ENCODE results near the gene NOXA1.

The NOXA1 gene

DNA sequence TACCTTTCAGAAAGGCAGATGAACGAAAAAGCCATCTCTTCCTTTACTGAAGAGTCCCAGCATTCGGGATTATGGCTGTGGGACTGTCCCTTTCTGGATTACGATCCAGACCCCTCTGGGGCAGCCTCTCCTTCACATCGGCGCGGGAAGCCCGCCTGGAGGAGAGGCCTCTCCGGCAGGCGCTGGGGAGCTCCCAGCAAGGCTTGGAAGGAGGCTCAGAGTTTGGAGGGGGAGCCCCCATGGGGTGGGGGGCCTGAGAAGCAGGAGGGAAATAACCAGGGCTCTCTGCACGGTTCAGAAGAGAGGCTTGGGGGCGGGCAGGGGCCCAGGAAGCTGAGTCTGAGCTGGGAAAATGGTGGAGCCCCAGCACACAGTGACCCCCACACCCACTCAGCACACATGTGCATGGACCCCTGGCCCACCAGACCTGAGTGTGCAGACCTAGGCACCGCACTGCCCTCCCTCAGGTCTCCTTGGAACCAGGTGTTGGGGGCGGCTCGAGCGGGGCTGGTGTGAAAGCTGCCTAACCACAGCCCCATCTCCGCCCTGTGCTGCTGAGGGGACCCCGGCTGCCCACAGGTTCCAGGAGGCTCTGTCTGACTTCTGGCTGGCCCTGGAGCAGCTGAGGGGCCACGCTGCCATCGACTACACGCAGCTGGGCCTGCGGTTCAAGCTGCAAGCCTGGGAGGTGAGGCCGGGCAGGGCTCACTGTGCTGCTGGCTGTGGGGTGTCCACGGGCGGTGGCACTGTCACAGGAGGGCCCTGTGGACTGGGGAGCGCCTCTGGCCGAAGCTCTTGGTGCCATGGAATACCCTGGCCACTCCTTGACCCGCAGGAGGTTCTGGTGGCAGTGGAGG, 4.5 kb downstream of the NOXA1 start:
- DNase-seq = no peak

DNA sequence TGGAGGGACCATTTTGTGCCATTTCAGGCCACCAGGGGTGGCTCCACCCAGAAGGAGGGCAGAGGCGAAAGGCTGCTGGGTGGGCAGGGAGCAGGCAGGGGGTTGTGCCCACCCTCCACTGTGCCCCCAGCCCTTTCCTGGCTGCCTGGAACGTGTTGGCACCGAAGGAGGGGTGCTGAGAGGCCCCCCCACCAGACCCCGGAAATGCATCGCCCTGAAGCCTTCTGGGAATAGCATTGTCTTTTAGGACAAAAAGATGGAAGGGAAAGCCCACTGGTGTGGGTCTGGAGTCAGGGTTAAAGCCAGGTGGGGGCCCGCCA, 5.1 kb downstream of the NOXA1 start:
- no peak for DNase-seq

DNA sequence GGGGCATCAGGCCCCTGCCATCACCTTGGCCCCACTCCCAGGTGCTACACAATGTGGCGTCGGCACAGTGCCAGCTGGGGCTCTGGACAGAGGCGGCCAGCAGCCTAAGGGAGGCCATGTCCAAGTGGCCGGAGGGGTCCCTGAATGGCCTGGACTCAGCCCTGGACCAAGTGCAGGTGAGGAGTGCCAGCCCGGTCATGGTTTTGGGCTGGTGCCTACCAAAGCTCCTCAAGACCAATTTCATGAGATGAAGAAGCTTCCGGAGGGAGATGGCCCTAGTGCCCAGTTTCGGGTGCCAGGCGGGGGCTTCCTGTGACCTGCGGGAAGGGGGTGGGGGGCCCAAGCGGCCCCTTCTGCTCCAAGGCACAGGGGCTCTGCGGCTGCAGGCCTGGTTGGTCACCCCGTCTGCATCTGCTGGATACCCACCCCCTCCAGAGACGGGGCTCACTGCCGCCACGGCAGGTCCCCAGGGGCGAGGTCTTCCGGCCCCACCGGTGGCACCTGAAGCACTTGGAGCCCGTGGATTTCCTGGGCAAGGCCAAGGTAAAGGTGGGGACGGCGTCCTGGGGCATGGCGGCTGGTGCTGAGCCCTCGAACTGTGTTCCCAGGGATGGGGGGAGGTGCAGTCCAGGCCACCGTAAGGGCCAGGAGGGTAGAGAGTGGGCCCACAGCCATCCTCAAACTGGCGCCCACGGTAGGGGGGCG, 5.8 kb downstream of the NOXA1 start:
- no peak for DNase-seq

DNA sequence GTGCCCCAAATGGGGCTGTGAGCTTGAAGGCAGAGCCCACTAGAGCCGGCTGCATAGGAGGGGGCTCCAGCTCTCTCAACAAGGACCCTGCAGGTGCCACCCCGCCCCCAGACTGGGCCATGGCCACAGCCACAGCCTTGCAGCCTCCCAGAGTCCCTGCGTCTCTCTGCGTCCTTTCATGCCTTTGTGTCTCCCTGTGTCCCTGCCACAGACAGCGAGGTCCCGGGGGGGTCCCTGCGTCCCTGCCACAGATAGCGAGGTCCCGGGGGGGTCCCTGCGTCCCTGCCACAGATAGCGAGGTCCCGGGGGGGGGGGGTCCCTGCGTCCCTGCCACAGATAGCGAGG, 6.3 kb downstream of the NOXA1 start:
- DNase-seq = no peak

DNA sequence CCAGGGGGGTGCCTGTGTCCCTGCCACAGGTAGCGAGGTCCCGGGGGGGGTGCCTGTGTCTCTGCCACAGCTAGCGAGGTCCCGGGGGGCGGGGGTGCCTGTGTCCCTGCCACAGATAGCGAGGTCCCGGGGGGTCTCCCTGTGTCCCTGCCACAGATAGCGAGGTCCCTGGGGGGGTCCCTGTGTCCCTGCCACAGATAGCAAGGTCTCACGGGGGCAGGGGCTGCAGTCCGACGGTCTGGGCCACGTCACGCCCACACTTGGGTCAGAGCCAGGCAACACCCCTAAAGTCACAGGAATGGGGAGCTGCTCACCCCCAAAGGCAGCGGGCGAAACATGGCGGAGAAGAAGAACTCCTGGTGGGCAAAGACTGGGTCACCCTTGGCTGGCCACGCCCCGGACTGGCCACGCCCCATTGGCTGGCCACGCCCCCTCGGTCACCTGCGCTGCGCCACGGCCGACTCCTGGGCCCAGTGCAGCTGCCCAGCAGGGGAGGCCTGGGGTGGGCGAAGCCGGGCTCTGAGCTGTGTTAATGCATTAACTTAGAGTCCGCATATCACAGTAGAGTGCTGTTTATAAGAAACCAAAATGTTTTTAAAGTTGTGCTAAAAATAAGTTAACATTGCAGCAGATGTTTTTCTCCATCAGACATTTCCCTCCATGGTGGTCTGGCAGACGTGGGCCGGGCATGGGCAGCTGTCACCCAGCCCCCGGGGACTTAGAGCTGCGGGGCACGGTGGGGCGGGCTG, 7.0 kb downstream of the NOXA1 start:
- no peak for DNase-seq

DNA sequence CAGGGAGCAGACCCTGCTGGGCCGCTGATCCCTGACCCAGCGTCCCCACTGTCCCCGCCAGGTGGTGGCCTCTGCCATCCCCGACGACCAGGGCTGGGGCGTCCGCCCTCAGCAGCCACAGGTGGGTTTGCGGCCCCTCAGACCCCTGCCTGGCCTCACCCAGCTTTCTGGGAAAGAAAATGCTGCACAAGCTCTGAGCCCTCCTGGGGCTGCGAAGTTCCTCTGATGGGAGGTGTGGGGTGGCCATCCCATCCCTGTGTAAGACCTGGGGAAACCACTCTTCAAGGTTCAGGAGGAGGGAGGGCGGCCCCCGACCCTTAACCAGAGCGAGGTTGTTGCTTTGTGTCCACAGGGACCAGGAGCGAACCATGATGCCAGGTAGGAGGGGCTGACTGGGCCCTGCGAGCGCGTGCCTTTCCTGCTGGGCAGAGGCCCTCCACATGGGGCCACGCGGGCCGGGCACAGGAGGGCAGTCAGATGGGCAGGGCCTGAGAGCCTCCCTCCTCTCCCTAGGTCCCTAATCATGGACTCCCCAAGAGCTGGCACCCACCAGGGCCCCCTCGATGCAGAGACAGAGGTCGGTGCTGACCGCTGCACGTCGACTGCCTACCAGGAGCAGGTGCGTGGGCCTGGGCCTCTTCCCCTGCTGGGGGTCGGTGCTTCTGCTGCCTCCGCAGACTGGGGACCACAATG, 7.7 kb downstream of the NOXA1 start:
- DNase-seq = no peak

DNA sequence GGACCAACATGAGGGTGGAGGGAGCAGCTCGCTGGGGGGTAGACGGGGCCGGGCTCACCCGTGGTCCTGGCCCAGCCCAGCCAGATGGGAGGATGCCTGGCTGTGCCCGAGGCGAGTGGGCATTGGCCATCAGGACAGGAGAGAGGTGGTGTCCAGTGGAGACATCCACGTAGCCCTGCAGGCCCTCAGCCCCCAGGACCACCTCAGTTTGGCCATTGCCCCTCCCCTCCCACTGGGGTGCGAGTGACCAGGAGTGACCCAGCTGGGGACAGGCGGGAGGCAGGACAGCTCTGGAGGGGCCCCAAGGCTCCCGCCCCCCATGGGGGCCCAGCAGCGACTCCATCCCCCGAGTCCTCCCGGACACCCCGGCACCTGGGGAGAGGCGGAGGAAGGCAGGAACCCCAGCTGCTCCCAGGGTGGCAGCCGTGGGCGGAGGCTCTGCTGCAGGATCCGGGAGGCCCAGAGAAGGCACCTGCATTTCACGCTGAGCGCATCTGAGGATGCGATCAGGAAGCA, 8.3 kb downstream of the NOXA1 start:
- DNase-seq = no peak

DNA sequence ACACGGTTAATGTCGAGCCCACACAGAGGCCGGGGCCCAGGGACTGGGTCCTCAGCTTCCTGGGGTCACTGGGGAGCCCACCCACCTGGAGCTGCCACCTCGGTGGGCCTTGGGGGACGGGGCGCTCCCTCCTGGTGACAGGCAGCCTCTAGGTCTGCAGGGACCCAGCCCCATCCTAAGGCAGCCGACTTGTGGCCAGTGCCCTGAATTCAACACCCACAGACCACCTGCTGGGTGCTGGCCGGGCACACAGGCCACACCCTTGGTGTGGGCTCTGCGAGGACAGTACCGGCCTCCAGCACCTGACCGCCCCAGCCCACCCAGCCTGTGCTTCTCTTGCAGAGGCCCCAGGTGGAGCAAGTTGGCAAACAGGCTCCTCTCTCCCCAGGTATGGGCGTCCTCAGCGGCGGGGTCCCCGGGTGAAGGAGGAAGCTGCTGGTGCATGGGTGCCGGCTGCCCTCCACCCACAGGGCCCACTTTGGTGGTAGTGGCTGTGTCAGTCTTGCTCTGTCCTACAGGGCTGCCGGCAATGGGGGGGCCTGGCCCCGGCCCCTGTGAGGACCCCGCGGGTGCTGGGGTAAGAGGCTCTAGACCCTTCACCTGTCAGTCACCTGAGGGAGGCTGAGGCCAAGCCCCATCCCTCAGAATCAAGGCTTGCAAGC, 9.6 kb downstream of the NOXA1 start:
- DNase-seq = no peak

DNA sequence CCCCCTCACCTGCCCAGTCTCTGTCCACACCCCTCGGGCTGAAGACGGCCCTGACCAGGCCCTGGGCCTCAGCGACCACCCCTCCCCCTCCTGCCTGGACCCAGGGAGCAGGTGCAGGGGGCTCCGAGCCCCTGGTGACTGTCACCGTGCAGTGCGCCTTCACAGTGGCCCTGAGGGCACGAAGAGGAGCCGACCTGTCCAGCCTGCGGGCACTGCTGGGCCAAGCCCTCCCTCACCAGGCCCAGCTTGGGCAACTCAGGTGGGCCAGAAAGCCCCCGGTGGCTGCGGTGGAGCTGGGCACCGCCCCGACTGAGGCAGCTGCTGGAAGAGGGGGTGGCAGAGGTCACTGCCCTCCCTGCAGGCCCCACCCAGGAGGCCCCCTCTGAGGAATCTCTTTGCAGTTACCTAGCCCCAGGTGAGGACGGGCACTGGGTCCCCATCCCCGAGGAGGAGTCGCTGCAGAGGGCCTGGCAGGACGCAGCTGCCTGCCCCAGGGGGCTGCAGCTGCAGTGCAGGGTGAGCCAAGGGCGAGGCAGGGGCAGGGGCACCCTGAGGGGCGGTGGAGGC, 10.2 kb downstream of the NOXA1 start:
- no peak for DNase-seq

DNA sequence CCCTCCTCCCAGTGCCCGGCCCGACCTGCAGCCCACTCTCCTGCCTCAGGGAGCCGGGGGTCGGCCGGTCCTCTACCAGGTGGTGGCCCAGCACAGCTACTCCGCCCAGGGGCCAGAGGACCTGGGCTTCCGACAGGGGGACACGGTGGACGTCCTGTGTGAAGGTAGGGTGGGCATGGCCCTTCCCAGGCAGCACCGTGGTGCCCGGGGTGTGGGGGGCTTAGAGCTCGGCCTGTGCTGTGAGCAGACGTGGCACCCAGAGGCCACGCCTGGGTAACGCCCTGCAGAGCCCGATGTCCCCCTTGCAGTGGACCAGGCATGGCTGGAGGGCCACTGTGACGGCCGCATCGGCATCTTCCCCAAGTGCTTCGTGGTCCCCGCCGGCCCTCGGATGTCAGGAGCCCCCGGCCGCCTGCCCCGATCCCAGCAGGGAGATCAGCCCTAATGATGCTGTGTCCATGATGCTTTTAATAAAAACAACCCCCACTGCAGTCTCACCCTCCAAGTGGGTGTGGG, 10.8 kb downstream of the NOXA1 start:
- DNase-seq = no peak

DNA sequence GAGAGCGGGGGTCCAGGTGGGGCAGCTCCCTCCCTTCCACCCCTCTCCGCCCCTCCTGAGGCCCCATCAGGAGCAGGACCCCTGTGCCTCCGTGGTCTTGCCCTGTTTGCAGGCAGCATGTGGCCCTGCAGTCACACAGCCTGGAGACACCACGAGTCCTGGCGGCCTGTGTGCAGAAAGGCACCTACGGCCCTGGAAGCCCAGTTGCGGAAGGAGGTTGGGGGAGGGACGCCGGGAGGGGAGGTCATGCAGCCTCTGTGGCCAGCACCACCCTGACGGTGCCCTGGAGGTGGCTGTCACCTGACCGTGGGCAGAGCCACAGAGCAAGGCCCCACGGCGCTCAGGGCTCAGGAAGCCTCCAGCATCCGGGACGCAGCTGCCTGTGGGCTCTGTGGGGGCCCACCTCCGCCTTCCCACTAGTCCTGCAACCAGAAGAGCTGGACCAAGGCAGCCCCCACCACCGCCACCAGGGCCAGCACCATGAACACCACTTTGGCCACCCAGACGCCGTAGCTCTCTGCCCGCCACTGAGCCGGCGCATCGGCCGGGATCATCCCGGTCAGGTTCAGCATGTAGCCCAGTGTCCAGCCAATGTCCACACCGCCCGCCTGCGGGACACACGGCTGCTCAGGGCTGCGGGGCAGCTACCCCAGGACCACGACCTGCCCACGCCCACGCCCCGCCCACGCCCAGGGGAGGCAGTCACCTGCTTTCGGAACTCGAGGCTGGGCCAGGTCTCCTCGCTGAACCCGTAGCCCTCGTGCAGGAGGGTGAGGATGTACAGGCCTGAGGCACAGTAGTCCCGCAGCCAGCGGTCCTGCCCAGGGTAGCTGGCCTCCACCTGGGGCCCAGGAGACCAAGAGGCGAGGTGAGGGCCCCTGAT, 11.5 kb downstream of the NOXA1 start:
- no peak for DNase-seq

DNA sequence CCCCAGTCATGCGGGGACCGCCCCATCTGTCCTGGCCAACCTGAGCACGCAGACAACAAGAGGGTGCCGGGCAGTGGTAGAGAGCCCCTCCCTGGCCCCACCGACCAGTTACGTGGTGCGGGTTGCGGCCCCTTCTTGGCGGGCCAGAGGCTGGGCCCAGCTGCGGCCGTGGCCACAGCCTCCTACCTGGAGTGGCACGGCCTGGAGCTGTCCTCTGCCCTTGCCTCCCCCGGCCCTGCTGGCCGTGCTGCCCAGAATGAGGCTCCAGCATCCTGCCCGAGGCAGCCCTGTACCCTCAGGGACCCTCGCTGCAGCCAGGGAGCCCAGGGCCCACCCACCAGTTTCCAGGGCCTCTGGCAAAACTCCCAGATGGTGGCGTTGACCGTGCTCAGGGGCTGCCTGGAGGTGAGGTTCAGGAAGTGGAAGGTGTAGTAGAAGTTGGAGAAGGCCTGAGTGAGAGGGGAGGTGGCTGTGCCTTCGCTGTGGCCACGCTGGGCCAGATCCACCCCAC, 12.2 kb downstream of the NOXA1 start:
- no peak for DNase-seq

DNA sequence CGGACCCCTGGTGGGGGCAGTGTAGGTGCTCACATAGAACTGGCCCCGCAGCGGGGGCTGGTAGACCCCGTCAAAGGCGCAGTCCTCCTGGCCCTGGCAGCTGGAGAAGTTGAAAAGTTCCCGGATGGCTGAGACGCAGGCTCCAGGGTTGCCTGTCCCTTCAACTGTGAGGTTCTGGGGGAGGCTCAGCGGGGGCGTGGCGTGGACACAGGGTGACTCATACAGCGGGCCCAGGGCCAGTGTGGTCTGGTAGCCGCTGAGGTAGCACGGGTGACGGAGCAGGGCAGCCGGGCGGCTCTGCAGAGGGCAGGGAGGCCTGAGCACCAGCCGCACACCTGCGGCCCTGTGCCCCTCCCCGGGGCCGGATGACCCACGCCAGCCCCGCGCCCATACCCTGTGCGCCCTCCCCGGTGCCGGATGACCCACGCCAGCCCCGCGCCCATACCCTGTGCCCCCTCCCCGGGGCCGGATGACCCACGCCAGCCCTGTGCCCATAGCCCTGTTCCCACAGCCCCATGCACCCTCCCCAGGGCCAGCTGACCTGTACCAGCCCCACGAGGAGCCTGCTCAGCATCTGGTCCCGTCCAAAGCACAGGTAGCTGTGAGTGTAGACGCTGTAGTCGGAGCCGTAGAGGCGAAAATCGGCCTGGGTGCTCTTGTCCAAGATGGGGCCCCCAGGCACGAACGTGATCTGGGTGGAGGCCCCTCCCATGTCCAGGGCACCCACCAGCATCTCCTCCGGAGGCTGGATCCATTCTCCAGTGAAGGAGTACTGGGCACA, 13.0 kb downstream of the NOXA1 start:
- DNase-seq = no peak

DNA sequence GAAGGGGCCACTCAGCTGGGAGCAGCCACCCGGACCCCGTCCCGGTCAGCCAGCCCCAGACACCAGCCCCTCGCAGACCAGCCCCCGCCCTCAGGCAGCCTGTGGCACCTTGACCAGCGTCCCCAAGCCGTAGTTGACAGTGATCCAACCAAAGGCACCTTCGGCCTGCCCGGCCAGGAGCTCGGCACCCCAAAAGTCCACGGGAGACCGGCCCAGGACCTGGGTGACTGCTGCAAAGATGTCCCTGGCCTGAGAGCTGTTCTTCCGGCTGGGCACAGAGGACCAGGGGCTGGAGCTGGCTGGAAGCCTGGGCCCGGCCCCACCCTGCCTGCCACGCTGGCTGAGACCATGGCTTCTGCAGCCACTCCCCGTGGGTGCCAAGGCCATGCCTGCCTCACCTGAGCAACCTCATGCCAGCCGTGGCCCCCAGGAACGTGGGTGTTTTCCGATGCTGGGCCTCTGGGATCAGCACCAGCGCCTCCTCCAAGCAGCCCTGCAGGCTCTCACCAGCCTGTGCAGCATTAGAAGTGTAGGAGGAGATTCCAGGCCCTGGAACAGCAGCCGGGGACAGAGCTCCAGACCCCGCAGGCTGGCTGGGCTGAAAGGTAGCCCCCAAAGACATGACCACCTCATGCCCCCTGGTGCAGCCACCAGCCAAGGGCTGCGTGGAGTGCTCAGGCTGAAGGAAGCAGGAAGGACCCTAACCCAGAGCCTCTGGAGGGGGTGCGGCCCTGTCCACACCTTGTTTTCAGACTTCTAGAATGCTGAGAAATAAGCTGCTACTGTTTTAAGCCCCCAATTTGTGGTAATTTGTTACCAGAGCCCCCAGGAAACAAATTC, 13.8 kb downstream of the NOXA1 start:
- no peak for DNase-seq

DNA sequence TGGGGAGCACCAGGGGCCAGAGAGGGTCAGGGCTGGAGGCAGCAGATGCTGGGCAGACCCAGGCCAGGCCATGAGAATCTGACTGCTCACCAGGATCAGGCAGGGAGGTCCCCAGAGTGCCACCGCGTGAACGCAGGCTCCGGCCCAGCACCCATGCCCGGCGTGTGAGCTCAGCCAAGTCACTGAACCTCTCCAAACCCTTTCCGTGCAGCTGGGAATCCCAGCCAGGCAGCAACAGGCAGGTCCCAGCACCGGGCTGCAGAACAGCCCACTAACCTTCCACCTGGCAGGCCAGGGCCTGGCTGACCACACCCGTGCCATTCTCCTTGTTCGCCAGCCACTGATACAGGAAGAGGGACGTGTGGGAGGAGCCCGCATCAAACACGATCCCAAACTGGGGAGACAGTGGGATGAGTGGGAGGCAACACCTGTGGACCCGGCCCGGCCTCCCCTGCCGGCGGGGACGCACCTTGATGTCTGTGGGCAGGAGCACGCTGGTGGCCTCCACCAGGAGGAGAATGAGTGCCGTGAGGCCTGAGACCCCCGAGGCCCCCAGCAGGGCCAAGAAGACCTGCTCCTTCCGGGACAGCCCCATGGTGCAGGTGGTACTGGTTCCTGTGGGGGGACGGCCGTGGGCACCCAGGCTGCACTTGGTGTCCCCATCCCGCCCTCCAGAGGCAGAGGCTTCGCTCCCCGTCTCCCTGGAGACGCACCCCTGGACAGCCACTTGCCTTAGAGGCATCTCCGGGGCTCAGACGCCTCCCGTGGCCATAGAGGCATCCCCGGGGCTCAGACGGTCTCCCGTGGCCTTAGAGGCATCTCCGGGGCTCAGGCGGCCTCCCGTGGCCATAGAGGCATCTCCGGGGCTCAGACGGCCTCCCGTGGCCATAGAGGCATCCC, 14.7 kb downstream of the NOXA1 start:
- no peak for DNase-seq

DNA sequence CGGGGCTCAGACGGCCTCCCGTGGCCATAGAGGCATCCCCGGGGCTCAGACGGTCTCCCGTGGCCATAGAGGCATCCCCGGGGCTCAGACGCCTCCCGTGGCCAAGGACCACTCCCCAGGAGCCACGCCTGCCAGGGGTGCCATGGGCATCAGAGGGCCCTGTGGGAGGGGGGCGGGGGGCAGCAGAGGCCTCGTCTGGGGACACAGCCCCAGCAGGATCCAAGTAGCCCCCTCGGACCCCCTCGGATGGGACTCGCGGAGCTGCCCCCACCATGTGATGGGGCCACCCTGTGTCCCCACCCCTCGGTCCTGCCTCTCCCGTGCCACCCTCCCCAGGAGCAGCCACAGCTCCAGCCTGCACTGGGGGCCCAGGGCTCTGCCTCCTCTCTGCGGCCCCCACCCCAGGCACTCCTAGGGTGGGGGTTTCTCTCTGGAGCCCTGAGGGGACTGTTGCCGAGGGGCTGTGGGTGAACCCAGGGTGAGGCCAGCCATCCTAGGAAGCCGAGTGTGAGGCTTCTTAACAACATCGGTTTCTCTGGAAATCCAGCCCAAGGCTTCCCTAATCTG, 15.5 kb downstream of the NOXA1 start:
- DNase-seq = no peak

DNA sequence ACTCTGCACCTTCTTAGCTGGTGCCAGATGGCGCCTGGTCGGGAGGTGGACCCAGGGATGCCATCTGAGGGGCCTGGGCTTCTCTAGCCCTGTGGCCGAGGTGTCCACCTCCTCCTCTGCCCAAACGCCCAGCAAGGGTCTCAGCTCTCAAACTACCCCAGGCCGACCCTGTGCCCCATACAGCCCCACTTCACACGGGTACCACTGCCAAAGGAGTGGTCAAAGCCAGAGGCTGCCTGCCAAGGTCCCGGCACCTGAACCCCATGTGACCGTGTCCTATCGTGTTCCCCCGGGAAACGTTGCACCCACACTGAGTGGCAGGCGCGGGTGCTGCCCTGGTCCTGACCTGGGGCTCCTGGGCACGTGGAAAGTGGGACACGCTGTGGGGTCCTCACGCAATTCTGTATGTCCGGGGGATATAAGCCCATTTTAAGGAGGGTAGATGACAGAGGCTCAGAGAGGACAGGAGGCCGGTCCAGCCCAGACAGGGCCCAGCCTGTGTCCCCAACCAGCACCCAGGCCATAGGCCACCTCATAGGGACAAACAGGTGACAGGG, 16.0 kb downstream of the NOXA1 start:
- no peak for DNase-seq
